ENCODE measurements around the gene APH1B. TPM values are rescaled to one million over a fixed set of nuclear protein-coding genes. Genes with fewer than 3 reads are reported as not detected.
"Not testable (repeated sequence)": the region's sequence is repeated elsewhere in the genome, so short reads cannot be mapped to it uniquely, and the experiment has no call there.

Gene APH1B
- total RNA-seq, 2 donors from 2014 or later = 20.0 to 35.0 TPM

GRCh38 chr15:63319065-63319464 lies 41.7 kb downstream of the APH1B start:
- H3K27ac ChIP-seq = no peak overlapping the region
- TF ChIP-seq POLR2A (IDR thresholded peaks at IDR 0.05) (no peak), CTCF (IDR thresholded peaks at IDR 0.05) (no peak), POLR2AphosphoS5 (IDR thresholded peaks at IDR 0.05) (no peak)
- DNase-seq (ENCODE audit: low spot score) = no peak
- WGBS = 81% methylated on average over 3 of the region's 3 CpGs
- no peaks in the 10 kb centered on the region for H3K27me3 ChIP-seq (replicated peaks; ENCODE audit: insufficient read depth)
- no peaks in the 10 kb centered on the region for H3K9me3 ChIP-seq
- no peak overlapping the region for H3K4me3 ChIP-seq
- no peaks in the 10 kb centered on the region for H3K4me1 ChIP-seq (replicated peaks)
- H3K36me3 ChIP-seq = no peaks in the 10 kb centered on the region
- intact Hi-C loops (cut with DNase I) = no loop called here

- H3K27ac ChIP-seq; intact Hi-C loops (cut with DNase I); H3K27me3 ChIP-seq (replicated peaks; ENCODE audit: insufficient read depth); H3K36me3 ChIP-seq; H3K4me3 ChIP-seq; H3K4me1 ChIP-seq (replicated peaks); H3K9me3 ChIP-seq; DNase-seq (ENCODE audit: low spot score): not testable (repeated sequence)
- 83% methylated on average over 9 of the region's 10 CpGs for WGBS
Observed at GRCh38 chr15:63320446-63320845, 43.0 kb downstream of the APH1B start.

GRCh38 chr15:63320981-63321380 lies 43.6 kb downstream of the APH1B start:
- intact Hi-C loops (cut with DNase I); DNase-seq (ENCODE audit: low spot score): not testable (repeated sequence)

GRCh38 chr15:63321462-63321861 lies 44.1 kb downstream of the APH1B start:
- Histone ChIP-seq H3K27me3 (replicated peaks; ENCODE audit: insufficient read depth) (no peaks in the 10 kb centered on the region), H3K36me3 (no peaks in the 10 kb centered on the region), H3K4me3 (no peak overlapping the region), H3K4me1 (replicated peaks) (no peaks in the 10 kb centered on the region), H3K27ac (no peak overlapping the region), H3K9me3 (no peaks in the 10 kb centered on the region)
- DNase-seq (ENCODE audit: low spot score) = no peak
- intact Hi-C loops (cut with DNase I) = no loop called here
- TF ChIP-seq POLR2A (IDR thresholded peaks at IDR 0.05) (no peak), POLR2AphosphoS5 (IDR thresholded peaks at IDR 0.05) (no peak), CTCF (IDR thresholded peaks at IDR 0.05) (no peak)
- WGBS = 93% methylated on average over 29 of the region's 29 CpGs

More at GRCh38 chr15:63320981-63321380, 43.6 kb downstream of the APH1B start:
- H3K9me3 ChIP-seq; H3K36me3 ChIP-seq; H3K27ac ChIP-seq; H3K4me3 ChIP-seq; H3K27me3 ChIP-seq (replicated peaks; ENCODE audit: insufficient read depth); H3K4me1 ChIP-seq (replicated peaks): not testable (repeated sequence)
- 92% methylated on average over 8 of the region's 11 CpGs for WGBS

GRCh38 chr15:63322541-63322940 lies 45.1 kb downstream of the APH1B start:
- intact Hi-C loops (cut with DNase I) = no loop called here
- WGBS = 29% methylated on average over 4 of the region's 4 CpGs

More at GRCh38 chr15:63322541-63322940, 45.1 kb downstream of the APH1B start:
- H3K36me3 ChIP-seq = no peaks in the 10 kb centered on the region
- no peak for TF ChIP-seq POLR2AphosphoS5 (IDR thresholded peaks at IDR 0.05)
- no peak for TF ChIP-seq CTCF (IDR thresholded peaks at IDR 0.05)
- no peak for TF ChIP-seq POLR2A (IDR thresholded peaks at IDR 0.05)
- no peak overlapping the region for H3K4me3 ChIP-seq
- no peaks in the 10 kb centered on the region for H3K27me3 ChIP-seq (replicated peaks; ENCODE audit: insufficient read depth)
- H3K4me1 ChIP-seq (replicated peaks) = no peaks in the 10 kb centered on the region
- H3K27ac ChIP-seq = no peak overlapping the region
- DNase-seq (ENCODE audit: low spot score) = no peak
- no peaks in the 10 kb centered on the region for H3K9me3 ChIP-seq

All from prostate gland (tissue), 2 donors.